HG02885 (cell line): ENCODE results near the gene CDK16.
A peak's percentile ranks its signal among the peaks of the same experiment; 100 is the strongest.

ENCODE experiments used
- ATAC-seq: cut with Tn5 transposase; IDR thresholded peaks from one replicate; pipeline ENCODE4 v1.9.1; 2021; ENCODE audit warnings: mild to moderate bottlenecking; ENCODE audit not compliant: unreplicated experiment, poor library complexity

The CDK16 gene

GRCh38 chrX:47218280-47218919 is at the start of gene CDK16:
TSS of gene CDK16 (plus strand) at chrX:47218681. CDS start at chrX:47223558, 4,877 bp downstream.
- ATAC-seq, result peak; percentile 53

- ATAC-seq, result no peak
Observed at GRCh38 chrX:47169273-47169672, 49.2 kb upstream of the CDK16 start.

GRCh38 chrX:47169726-47170515 is 48.6 kb upstream of the CDK16 start:
- no peak for ATAC-seq

- no peak for ATAC-seq
Observed at GRCh38 chrX:47170861-47171692, 47.4 kb upstream of the CDK16 start.

- ATAC-seq, result no peak
Observed at GRCh38 chrX:47171996-47172395, 46.5 kb upstream of the CDK16 start.

- no peak for ATAC-seq
Observed at GRCh38 chrX:47172549-47172948, 45.9 kb upstream of the CDK16 start.

- ATAC-seq, result no peak
Observed at GRCh38 chrX:47172971-47173792, 45.3 kb upstream of the CDK16 start.

- no peak for ATAC-seq
Observed at GRCh38 chrX:47174376-47174775, 44.1 kb upstream of the CDK16 start.

- no peak for ATAC-seq
Observed at GRCh38 chrX:47174846-47175587, 43.5 kb upstream of the CDK16 start.

GRCh38 chrX:47175588-47175980 is 42.9 kb upstream of the CDK16 start:
- ATAC-seq, result no peak

- no peak for ATAC-seq
Observed at GRCh38 chrX:47176101-47176740, 42.3 kb upstream of the CDK16 start.

GRCh38 chrX:47177079-47177478 is 41.4 kb upstream of the CDK16 start:
- ATAC-seq, result no peak

- no peak for ATAC-seq
Observed at GRCh38 chrX:47178337-47178736, 40.1 kb upstream of the CDK16 start.

- no peak for ATAC-seq
Observed at GRCh38 chrX:47179221-47179927, 39.1 kb upstream of the CDK16 start.

GRCh38 chrX:47179928-47180255 is 38.6 kb upstream of the CDK16 start:
- ATAC-seq, result no peak

- no peak for ATAC-seq
Observed at GRCh38 chrX:47180346-47180745, 38.1 kb upstream of the CDK16 start.

- ATAC-seq, result no peak
Observed at GRCh38 chrX:47181301-47181700, 37.2 kb upstream of the CDK16 start.

- no peak for ATAC-seq
Observed at GRCh38 chrX:47182106-47182700, 36.3 kb upstream of the CDK16 start.
